Activated naive CD8-positive, alpha-beta T cell (primary cell): ENCODE results near the gene LRP1B.

Experiments used
- H3K27ac Mint-ChIP-seq: one replicate; pipeline ENCODE4 v1.8.0; 2021; ENCODE audit warnings: mixed read lengths
- H3K27me3 Mint-ChIP-seq: one replicate; pipeline ENCODE4 v1.8.0; 2021; ENCODE audit warnings: mixed read lengths
- H3K36me3 Mint-ChIP-seq: one replicate; pipeline ENCODE4 v1.8.0; 2021; ENCODE audit warnings: mixed read lengths
- H3K4me1 Mint-ChIP-seq: one replicate; pipeline ENCODE4 v1.8.0; 2021; ENCODE audit warnings: low read depth, mixed read lengths
- H3K4me3 Mint-ChIP-seq: one replicate; pipeline ENCODE4 v1.8.0; 2021; ENCODE audit warnings: mild to moderate bottlenecking, mixed read lengths
- H3K9me3 Mint-ChIP-seq: one replicate; pipeline ENCODE4 v1.8.0; 2021; ENCODE audit warnings: low read depth, mixed read lengths

The LRP1B gene

DNA sequence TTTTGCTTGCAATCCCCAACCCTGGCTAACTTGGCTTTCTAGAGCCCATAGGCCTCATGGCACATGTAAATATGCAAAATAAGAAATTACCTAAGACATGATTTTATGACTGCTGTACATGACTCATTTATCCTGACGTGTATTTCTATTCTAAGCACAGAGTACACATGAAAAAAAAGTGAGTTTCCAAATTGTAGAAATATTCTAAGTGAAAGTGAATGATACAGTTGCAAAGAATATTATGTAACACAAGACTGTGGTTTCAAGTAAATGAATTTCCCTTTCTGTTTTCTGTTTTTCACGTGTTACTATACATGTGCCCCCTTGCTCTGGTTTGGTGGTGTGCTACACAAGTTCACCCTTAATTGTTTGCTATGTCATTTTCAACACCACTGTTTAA lies 162.4 kb downstream of the LRP1B start:
- Mint-ChIP-seq H3K9me3 (peaks cover 7% of the 10 kb centered on the region), H3K4me1 (no peaks in the 10 kb centered on the region), H3K27ac (no peak overlapping the region)

DNA sequence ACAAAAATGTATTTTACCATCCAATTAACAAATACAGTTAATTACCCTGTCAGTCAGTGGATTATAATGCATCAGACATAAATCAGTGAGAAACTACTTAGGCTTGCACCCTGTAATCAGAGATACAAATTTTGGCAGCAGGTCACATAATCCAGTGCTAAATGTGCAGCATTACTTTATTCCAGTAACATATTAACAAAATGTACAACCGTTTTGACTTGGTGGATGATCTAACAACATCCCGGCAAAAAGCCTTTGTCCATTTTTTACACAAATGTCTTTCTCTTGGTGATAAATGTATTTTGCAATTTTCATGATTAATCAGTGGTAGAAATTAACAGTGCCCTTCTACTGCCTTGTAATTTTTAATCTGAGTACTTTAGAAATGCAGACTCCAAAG lies 162.8 kb downstream of the LRP1B start:
- Mint-ChIP-seq H3K36me3 (no peaks in the 10 kb centered on the region), H3K9me3 (peaks cover 7% of the 10 kb centered on the region), H3K27me3 (no peaks in the 10 kb centered on the region), H3K27ac (no peak overlapping the region), H3K4me3 (no peak overlapping the region), H3K4me1 (no peaks in the 10 kb centered on the region)

More for the DNA sequence above, 162.4 kb downstream of the LRP1B start:
- no peaks in the 10 kb centered on the region for H3K27me3 Mint-ChIP-seq
- no peak overlapping the region for H3K4me3 Mint-ChIP-seq
- no peaks in the 10 kb centered on the region for H3K36me3 Mint-ChIP-seq

DNA sequence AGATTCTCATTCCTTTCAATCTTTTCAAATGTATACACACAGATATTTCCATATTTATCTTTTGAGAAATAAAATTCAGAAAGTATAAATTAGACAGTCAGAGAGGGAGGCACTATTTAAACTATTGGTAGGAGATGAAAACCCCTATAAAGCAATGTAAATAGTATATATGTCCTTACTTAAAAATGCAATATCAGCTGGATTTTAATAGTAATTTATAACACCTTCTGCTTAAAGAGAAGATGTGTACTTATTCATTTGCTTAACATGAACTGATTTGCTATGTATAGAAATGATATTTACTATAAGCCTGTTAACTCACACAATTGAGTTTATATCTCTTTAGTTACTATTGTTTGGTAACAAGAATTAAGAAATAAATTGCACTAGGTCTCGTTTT lies 163.3 kb downstream of the LRP1B start:
- peaks cover 7% of the 10 kb centered on the region for H3K9me3 Mint-ChIP-seq
- H3K4me1 Mint-ChIP-seq: no peaks in the 10 kb centered on the region
- H3K36me3 Mint-ChIP-seq: no peaks in the 10 kb centered on the region
- no peak overlapping the region for H3K4me3 Mint-ChIP-seq
- H3K27me3 Mint-ChIP-seq: no peaks in the 10 kb centered on the region
- no peak overlapping the region for H3K27ac Mint-ChIP-seq

DNA sequence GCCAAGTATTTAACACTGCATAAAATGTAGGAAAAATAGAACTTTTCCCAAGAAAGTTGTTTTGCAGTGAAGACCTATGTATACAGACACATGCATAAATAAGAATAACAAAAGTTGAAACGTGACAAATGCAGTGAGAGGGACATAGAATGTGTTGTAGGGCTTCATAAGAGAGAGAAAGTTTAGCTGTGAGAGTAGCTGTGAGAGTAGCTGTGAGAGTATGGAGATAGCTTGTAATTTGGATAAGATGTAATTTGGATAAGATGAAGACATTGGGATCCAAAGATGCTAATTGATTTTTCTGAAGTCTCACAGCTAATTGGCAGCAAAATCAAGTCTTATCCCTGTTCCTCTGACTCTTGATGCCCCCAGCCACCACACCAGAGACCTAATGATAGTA lies 170.9 kb downstream of the LRP1B start:
- H3K4me1 Mint-ChIP-seq: no peaks in the 10 kb centered on the region
- no peaks in the 10 kb centered on the region for H3K27me3 Mint-ChIP-seq
- H3K36me3 Mint-ChIP-seq: no peaks in the 10 kb centered on the region
- H3K4me3 Mint-ChIP-seq: no peak overlapping the region
- H3K27ac Mint-ChIP-seq: no peak overlapping the region
- H3K9me3 Mint-ChIP-seq: no peaks in the 10 kb centered on the region

DNA sequence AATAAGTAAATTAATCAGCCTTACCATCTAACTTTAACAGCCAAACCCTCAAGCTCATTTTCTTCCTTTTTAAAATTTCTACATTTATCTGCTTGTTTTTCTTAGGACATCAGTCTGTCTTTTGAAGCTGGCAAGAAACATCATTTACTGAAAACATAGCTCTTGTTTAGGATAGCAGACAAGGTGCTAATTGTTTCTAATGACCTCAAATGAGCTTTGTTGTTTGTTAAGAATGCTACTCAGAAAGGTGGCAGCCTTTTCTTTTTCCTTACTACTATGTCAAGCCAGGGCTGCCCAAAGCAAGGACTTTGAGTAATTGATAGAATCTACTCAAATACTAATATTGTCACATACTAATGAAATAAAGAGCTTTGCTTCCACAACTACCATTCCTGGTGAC lies 171.8 kb downstream of the LRP1B start:
- Mint-ChIP-seq H3K9me3 (no peaks in the 10 kb centered on the region), H3K27ac (no peak overlapping the region), H3K36me3 (no peaks in the 10 kb centered on the region), H3K4me1 (no peaks in the 10 kb centered on the region), H3K4me3 (no peak overlapping the region), H3K27me3 (no peaks in the 10 kb centered on the region)

DNA sequence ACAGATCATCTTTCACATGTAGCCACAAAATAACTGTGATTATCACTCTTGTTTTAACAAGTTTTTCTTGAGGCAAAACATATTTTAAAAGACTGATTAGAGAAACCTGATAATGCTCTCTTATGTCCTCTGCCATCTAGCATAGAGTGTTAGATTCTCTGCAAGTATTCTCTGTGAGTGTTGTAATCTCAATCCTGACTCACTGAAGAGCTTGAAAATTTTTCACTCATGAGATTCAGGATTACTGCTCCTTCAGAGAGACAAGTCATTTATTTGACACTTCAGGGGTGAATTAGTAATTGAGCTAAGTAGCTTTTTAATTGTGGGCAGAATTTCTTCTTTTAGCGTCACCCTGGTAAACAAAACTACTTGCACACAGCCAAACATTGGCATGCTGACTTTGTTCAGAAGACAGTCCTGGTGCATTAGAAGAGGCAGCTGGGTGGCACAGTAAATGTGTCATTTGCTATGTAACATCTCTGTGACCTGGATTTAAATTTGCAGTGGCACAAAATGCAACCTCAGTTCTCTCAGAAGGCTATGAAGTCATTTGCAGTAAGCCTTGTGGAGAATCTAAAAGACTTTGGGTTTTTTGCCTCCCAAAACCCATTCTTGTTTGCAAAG lies 172.9 kb downstream of the LRP1B start:
- Mint-ChIP-seq H3K4me3 (no peak overlapping the region), H3K4me1 (no peaks in the 10 kb centered on the region), H3K27ac (no peak overlapping the region), H3K27me3 (no peaks in the 10 kb centered on the region), H3K36me3 (no peaks in the 10 kb centered on the region), H3K9me3 (no peaks in the 10 kb centered on the region)

DNA sequence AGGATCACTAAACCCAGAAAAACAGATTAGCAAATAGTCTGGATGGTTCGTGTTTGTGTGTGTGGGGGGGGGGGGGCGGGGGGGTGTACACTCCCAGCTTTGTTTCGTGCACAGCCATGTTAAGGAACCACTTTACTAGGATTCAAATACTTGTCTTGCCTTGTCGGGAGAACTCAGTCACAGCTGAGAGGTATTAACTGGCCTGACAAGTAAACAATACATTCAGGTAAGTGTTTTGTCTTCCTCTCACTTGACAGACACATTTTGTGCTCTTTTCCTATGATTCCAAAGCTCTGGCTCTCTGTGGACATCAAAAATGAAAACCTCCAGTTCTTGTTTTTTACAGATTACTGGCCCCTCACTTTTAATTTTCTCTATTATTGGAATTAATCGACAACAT lies 173.5 kb downstream of the LRP1B start:
- Mint-ChIP-seq H3K27me3 (no peaks in the 10 kb centered on the region), H3K4me1 (no peaks in the 10 kb centered on the region), H3K36me3 (no peaks in the 10 kb centered on the region), H3K27ac (no peak overlapping the region), H3K4me3 (no peak overlapping the region), H3K9me3 (no peaks in the 10 kb centered on the region)

DNA sequence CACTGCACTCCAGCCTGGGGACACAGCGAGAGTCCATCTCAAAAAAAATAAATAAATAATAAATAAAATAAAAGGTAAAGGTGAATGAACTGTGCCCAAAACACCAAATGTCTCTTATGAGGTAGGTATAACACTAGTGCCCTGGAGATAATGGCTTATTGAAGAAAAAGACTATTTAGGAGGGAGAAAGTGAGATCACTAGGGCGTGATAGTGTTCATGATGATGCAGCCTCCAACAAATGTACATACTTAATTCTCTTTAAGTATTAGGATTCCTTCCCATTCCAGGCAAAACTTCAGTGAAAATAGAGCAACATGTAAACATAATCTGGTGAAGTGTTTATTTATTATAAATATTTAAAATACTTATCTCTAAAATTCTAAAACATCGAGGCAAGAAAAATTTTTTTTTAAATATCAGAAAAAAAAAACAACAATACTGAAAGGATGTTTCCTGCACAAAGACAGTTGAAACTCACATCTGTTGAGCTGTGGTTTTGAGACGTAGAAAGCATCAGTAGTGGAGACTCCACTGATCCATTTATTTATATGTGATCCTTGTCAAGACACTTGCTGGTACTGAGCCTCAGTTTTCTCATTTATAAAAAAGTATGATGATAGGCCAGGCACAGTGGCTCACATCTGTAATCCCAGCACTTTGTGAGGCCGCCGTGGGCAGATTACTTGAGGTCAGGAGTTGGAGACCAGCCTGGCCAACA lies 183.3 kb downstream of the LRP1B start:
- H3K9me3 Mint-ChIP-seq: no peaks in the 10 kb centered on the region
- H3K27ac Mint-ChIP-seq: no peak overlapping the region
- no peaks in the 10 kb centered on the region for H3K36me3 Mint-ChIP-seq
- H3K27me3 Mint-ChIP-seq: no peaks in the 10 kb centered on the region
- H3K4me3 Mint-ChIP-seq: no peak overlapping the region
- H3K4me1 Mint-ChIP-seq: no peaks in the 10 kb centered on the region

DNA sequence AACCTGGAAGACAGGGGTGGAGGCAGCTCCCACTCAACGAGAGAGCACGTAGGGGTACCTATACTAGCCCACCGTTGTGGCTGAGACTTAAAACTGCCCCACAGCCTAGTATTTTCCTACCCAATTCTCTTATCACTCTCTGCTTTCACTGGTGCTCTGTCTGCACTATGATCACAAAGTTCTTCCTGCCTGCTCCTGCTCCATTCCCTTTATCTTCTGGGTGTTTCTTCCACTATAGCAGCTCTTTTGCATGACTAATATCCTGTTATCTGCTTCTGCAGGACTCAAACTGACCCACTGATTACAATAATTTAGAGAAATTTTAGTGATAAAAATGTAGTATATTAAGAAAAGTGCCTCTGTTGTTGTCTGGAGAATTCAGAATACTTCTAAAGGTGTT lies 184.8 kb downstream of the LRP1B start:
- no peaks in the 10 kb centered on the region for H3K4me1 Mint-ChIP-seq
- H3K36me3 Mint-ChIP-seq: no peaks in the 10 kb centered on the region
- no peaks in the 10 kb centered on the region for H3K27me3 Mint-ChIP-seq
- H3K27ac Mint-ChIP-seq: no peak overlapping the region
- H3K4me3 Mint-ChIP-seq: no peak overlapping the region
- peaks cover 5% of the 10 kb centered on the region for H3K9me3 Mint-ChIP-seq

DNA sequence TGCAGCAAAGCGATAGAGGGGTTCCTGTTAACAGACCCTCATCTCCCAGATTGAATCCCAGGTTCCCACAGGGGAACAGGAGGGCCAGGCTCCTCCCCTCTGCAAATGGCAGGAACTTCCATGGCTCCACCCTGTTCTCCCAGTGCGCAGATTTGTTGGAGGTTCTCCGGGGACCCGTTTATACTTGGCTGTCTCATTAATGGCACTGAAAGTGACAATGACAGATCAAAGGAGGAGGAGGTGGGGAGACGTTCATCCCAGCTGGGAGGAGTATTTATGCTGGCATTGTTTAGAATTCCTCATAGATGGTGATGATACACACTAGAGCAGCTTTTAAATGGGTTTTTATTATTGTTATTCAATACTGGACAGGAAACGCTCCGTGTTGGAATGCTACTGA lies 186.9 kb downstream of the LRP1B start:
- H3K4me1 Mint-ChIP-seq: no peaks in the 10 kb centered on the region
- no peak overlapping the region for H3K4me3 Mint-ChIP-seq
- H3K36me3 Mint-ChIP-seq: no peaks in the 10 kb centered on the region
- no peak overlapping the region for H3K27ac Mint-ChIP-seq
- H3K9me3 Mint-ChIP-seq: peaks cover 5% of the 10 kb centered on the region
- no peaks in the 10 kb centered on the region for H3K27me3 Mint-ChIP-seq

DNA sequence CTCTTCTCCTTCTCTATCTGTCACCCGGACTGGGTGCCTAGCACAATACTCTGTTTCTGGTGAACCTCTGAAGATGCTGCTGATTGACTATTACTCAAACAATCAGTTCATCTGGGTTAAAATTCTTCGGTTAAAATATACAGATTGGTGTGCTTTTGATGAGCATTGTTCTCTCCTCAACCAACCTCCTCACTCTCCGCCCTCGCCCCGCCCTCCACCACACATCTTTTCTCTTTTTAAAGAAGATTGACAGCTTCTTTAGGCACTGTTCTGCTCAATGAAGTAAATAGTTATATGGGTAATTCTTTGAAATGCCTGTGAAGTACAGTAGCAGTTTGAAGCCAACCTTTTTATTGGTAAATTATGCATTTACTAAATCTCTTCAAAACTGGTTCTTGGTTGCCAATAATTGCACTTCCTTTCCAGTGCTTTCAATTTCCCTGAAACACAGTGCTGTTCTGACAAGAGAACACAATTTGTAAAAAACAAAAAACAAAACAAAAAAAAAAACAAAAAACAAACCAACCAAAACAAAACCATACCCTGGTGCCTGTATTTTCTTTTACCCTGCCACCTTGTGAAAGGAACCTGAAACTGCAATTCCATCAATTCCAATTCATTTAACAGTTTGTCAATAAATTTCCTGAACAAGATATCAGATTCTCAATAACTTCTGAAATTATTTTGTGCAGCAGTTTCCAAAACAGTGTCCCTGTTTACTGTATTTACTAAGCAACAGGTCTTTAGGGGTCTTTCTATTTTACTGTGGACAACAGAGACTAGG lies 188.6 kb downstream of the LRP1B start:
- Mint-ChIP-seq H3K9me3 (peaks cover 8% of the 10 kb centered on the region), H3K4me3 (no peak overlapping the region), H3K27me3 (no peaks in the 10 kb centered on the region), H3K36me3 (no peaks in the 10 kb centered on the region), H3K4me1 (no peaks in the 10 kb centered on the region), H3K27ac (no peak overlapping the region)

DNA sequence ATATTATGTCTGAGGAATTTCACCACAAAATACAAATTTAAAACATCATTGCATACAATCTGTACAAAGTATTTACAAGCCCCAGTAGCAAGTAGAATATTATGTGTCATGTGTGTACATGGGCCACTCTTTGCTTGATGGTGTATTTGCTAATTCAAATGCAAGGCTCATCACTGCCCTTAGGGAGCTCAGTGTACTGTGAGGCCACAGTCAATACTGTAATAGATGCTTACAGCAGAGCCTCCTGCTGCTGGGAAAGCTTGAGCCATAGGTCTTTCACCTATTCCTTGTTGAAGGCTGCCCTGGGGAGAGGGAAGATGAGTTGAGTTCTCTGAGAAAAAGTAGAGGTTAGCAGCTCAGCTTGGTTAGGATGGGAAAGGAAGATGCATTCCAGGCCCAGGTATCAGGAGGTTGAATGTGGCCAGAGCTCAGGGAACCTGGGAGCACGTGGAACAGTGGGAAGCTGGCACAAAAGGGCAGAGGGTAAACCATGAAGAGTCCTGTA lies 189.6 kb downstream of the LRP1B start:
- Mint-ChIP-seq H3K9me3 (peaks cover 8% of the 10 kb centered on the region), H3K4me1 (no peaks in the 10 kb centered on the region), H3K36me3 (no peaks in the 10 kb centered on the region), H3K27ac (no peak overlapping the region), H3K4me3 (no peak overlapping the region), H3K27me3 (no peaks in the 10 kb centered on the region)

DNA sequence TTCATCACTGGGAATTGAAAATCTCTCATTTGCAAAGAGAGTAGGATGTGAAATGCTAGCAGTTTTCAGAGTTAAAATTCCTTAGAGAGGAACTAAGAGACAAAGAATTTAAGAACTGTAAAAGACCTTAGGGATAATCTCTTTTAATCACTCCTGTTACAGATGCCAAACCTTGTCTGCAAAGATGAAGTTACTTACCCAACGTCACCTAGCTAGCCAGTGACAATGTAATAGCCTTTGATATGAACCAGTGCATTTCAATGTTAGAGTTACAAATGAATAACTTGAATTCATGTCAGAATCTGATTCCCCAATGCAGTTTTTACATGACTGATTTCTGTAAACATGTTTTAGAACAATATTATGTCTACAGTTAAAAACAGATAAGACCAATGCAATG lies 190.1 kb downstream of the LRP1B start:
- H3K4me1 Mint-ChIP-seq: no peaks in the 10 kb centered on the region
- H3K9me3 Mint-ChIP-seq: peaks cover 8% of the 10 kb centered on the region
- no peaks in the 10 kb centered on the region for H3K36me3 Mint-ChIP-seq
- H3K27ac Mint-ChIP-seq: no peak overlapping the region
- no peaks in the 10 kb centered on the region for H3K27me3 Mint-ChIP-seq
- H3K4me3 Mint-ChIP-seq: no peak overlapping the region

DNA sequence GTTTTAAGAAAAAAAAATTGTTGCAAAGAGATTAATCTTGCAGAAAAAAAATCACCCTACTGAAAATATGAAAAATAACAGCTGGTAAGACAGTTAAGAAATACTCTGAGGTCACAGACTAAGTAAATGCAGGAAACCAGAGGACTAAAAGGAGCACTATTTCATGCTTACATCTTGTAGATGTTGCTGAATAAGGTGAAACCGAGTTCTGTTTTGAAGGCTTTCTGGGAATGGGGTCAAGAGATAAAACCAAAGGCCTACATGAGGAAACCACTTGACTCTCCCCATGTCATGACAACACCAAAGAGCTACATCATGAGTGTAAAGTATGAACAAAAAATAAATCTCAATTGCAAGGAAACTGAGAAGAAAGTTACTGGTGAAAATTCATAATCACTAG lies 197.6 kb downstream of the LRP1B start:
- no peaks in the 10 kb centered on the region for H3K27me3 Mint-ChIP-seq
- H3K4me1 Mint-ChIP-seq: no peaks in the 10 kb centered on the region
- H3K4me3 Mint-ChIP-seq: no peak overlapping the region
- no peak overlapping the region for H3K27ac Mint-ChIP-seq
- no peaks in the 10 kb centered on the region for H3K36me3 Mint-ChIP-seq
- H3K9me3 Mint-ChIP-seq: peaks cover 7% of the 10 kb centered on the region

DNA sequence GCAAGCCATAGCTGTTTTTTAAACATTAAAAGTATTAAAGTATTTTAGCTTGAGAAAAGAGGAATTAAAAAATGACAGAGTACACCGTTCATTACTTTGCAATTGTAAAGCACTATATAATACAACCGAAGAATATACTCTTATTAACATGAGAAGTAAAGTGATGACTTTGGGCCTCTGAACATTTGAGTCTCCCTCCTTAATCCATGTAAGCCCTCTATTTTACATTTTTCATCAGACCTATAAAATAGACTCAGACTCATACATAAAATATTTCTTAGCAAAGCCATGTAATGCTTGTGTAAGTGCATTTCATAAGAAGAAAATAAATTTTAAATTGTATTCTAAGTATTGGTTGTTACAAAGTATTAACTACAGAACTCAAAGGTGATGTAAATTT lies 198.6 kb downstream of the LRP1B start:
- Mint-ChIP-seq H3K27ac (no peak overlapping the region), H3K4me3 (no peak overlapping the region), H3K27me3 (no peaks in the 10 kb centered on the region), H3K36me3 (no peaks in the 10 kb centered on the region), H3K4me1 (no peaks in the 10 kb centered on the region), H3K9me3 (peaks cover 3% of the 10 kb centered on the region)
